ENCODE results near the gene GHRHR.

The GHRHR gene

GRCh38 chr7:30968747-30969603 lies 5.2 kb downstream of the GHRHR start:
- Histone ChIP-seq H3K4me3 (ENCODE audit: low read depth, low read length) (no peak overlapping the region), H3K27me3 (ENCODE audit: control insufficient read depth, insufficient read depth, low read length) (no peaks in the 10 kb centered on the region), H3K4me1 (ENCODE audit: control insufficient read depth, insufficient read depth, low read length) (no peaks in the 10 kb centered on the region), H3K27ac (ENCODE audit: low read depth, low read length) (no peak overlapping the region), H3K9ac (ENCODE audit: low read depth, low read length) (no peak overlapping the region), H3K9me3 (ENCODE audit: control insufficient read depth, insufficient read depth, low read length) (no peaks in the 10 kb centered on the region), H3K36me3 (ENCODE audit: control insufficient read depth, insufficient read depth, low read length) (no peaks in the 10 kb centered on the region)

DNA sequence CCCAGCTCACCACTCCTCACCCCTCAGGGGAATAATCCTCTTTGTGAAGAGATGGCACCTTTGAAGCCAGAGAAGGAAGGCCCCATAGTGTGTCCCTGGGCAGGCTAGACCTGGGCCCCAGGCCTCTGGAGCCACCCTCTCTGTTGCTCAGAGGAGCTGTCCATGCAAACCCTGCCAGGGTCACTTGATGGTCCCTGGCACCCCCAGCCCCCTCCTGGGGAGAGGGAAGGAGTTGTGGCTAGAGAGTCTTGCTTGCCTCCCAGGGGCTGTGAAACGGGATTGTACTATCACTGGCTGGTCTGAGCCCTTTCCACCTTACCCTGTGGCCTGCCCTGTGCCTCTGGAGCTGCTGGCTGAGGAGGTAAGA lies 5.8 kb downstream of the GHRHR start:
- H3K27ac ChIP-seq (ENCODE audit: low read depth, low read length) = no peak overlapping the region
- H3K9me3 ChIP-seq (ENCODE audit: control insufficient read depth, insufficient read depth, low read length) = no peaks in the 10 kb centered on the region
- no peaks in the 10 kb centered on the region for H3K36me3 ChIP-seq (ENCODE audit: control insufficient read depth, insufficient read depth, low read length)
- H3K27me3 ChIP-seq (ENCODE audit: control insufficient read depth, insufficient read depth, low read length) = no peaks in the 10 kb centered on the region
- no peaks in the 10 kb centered on the region for H3K4me1 ChIP-seq (ENCODE audit: control insufficient read depth, insufficient read depth, low read length)
- H3K9ac ChIP-seq (ENCODE audit: low read depth, low read length) = no peak overlapping the region
- no peak overlapping the region for H3K4me3 ChIP-seq (ENCODE audit: low read depth, low read length)

DNA sequence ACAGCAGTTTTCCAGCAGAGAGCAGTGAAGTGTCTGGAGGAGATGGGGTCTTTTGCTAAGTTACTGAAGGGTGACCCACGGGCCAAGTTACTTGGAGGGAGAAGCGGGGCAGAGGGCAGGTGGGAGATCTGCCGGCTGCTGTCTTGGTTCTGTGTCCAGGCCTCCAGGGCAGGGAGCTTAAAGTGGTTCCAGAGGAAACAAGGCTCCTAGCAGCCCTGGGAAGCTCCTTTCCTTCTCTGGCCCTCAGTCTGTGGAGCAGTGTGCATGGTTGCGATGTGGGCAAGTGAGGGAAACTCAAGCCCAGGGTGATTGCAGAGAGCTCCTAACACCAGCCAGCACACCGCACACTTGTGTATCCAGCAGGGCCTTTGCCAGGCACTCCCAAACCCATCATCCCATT lies 6.3 kb downstream of the GHRHR start:
- Histone ChIP-seq H3K4me1 (ENCODE audit: control insufficient read depth, insufficient read depth, low read length) (0 out of 2 replicates have a peak, but pooled peaks cover 2% of the 10 kb centered on the region), H3K27ac (ENCODE audit: low read depth, low read length) (no peak overlapping the region), H3K27me3 (ENCODE audit: control insufficient read depth, insufficient read depth, low read length) (no peaks in the 10 kb centered on the region), H3K9me3 (ENCODE audit: control insufficient read depth, insufficient read depth, low read length) (no peaks in the 10 kb centered on the region), H3K9ac (ENCODE audit: low read depth, low read length) (no peak overlapping the region), H3K36me3 (ENCODE audit: control insufficient read depth, insufficient read depth, low read length) (no peaks in the 10 kb centered on the region), H3K4me3 (ENCODE audit: low read depth, low read length) (no peak overlapping the region)

GRCh38 chr7:30970594-30971094 lies 6.9 kb downstream of the GHRHR start:
- no peak overlapping the region for H3K9ac ChIP-seq (ENCODE audit: low read depth, low read length)
- H3K4me3 ChIP-seq (ENCODE audit: low read depth, low read length) = no peak overlapping the region
- H3K27me3 ChIP-seq (ENCODE audit: control insufficient read depth, insufficient read depth, low read length) = no peaks in the 10 kb centered on the region
- 0 out of 2 replicates have a peak, but pooled peaks cover 3% of the 10 kb centered on the region for H3K4me1 ChIP-seq (ENCODE audit: control insufficient read depth, insufficient read depth, low read length)
- H3K9me3 ChIP-seq (ENCODE audit: control insufficient read depth, insufficient read depth, low read length) = no peaks in the 10 kb centered on the region
- H3K36me3 ChIP-seq (ENCODE audit: control insufficient read depth, insufficient read depth, low read length) = no peaks in the 10 kb centered on the region
- H3K27ac ChIP-seq (ENCODE audit: low read depth, low read length) = no peak overlapping the region

DNA sequence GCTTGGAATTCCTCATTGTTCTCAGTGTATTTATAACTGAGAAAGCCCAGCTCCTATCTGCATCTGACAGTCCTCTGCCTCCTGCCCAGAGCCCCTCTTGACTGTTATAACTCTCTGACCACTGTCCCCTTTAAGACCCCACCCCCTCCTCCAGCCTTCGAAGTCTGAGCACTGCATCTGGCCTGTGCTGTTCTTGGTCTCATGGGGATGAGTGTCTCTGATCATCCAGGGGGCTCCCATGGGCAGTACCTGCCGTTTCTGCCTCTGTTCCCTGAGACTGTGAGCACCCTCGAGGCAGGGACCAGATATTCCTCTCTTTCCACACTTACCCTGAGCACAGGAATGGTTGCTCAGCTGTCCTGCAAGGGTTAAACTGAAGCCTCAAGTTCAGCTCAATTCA lies 7.7 kb downstream of the GHRHR start:
- Histone ChIP-seq H3K36me3 (ENCODE audit: control insufficient read depth, insufficient read depth, low read length) (no peaks in the 10 kb centered on the region), H3K4me1 (ENCODE audit: control insufficient read depth, insufficient read depth, low read length) (0 out of 2 replicates have a peak, but pooled peaks cover 3% of the 10 kb centered on the region), H3K27ac (ENCODE audit: low read depth, low read length) (no peak overlapping the region), H3K9ac (ENCODE audit: low read depth, low read length) (no peak overlapping the region), H3K4me3 (ENCODE audit: low read depth, low read length) (no peak overlapping the region), H3K9me3 (ENCODE audit: control insufficient read depth, insufficient read depth, low read length) (no peaks in the 10 kb centered on the region), H3K27me3 (ENCODE audit: control insufficient read depth, insufficient read depth, low read length) (no peaks in the 10 kb centered on the region)

DNA sequence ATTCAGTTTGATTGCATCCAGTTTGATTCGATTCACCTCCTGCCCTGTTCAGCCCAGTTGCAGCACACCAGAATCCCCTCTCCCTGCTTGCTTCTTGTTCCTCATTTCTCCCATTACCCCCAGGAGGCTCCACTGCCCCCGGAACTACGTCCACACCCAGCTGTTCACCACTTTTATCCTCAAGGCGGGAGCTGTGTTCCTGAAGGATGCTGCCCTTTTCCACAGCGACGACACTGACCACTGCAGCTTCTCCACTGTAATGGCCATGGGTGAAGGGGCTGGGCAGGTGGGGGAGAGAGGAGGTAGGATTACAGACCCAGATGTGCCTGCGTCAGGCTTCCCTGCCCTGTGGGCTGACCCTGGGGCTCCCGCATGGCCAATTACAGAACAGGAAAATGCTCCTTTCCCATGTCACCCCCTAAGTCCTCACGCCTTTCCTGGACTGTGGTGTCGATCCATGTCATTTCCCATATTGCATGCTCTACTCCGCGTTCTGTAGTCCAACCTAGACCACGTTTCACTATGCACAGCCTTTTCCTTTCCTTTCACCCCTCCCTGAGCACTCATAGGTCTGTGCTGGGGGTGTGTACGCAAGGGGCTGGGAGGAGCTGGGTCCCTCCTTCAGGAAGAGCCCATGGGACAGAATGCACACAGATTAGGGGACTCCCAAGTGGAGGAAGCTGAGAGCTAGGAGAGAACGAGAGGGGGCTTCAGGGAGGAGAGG lies 8.2 kb downstream of the GHRHR start:
- Histone ChIP-seq H3K27me3 (ENCODE audit: control insufficient read depth, insufficient read depth, low read length) (no peaks in the 10 kb centered on the region), H3K27ac (ENCODE audit: low read depth, low read length) (no peak overlapping the region), H3K9me3 (ENCODE audit: control insufficient read depth, insufficient read depth, low read length) (no peaks in the 10 kb centered on the region), H3K4me1 (ENCODE audit: control insufficient read depth, insufficient read depth, low read length) (0 out of 2 replicates have a peak, but pooled peaks cover 3% of the 10 kb centered on the region), H3K4me3 (ENCODE audit: low read depth, low read length) (no peak overlapping the region), H3K9ac (ENCODE audit: low read depth, low read length) (no peak overlapping the region), H3K36me3 (ENCODE audit: control insufficient read depth, insufficient read depth, low read length) (no peaks in the 10 kb centered on the region)

DNA sequence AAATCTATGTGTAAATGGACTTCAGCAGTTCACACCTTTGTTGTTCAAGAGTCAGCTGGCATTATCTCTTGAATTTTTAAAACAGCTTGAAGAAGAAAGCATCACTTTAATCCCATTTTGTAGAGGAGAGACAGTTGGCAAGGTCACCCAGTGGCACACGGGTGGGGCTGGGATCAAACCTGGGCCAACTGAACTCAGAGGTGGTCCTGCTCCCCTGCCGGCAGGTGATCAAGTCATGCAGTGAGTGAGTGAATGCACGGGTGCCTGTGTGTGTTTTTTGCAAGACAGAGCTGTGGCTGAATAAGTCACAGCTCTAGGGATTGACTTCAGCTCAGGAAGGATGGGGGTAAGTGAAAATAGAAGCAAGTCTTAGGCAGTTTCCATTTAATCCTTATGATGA lies 9.5 kb downstream of the GHRHR start:
- Histone ChIP-seq H3K27me3 (ENCODE audit: control insufficient read depth, insufficient read depth, low read length) (no peaks in the 10 kb centered on the region; the same call in 1 of the 2 replicates), H3K9me3 (ENCODE audit: control insufficient read depth, insufficient read depth, low read length) (no peaks in the 10 kb centered on the region), H3K9ac (ENCODE audit: low read depth, low read length) (no peak overlapping the region), H3K4me3 (ENCODE audit: low read depth, low read length) (no peak overlapping the region), H3K4me1 (ENCODE audit: control insufficient read depth, insufficient read depth, low read length) (0 out of 2 replicates have a peak, but pooled peaks cover 3% of the 10 kb centered on the region), H3K27ac (ENCODE audit: low read depth, low read length) (no peak overlapping the region), H3K36me3 (ENCODE audit: control insufficient read depth, insufficient read depth, low read length) (no peaks in the 10 kb centered on the region)

- Histone ChIP-seq H3K9ac (ENCODE audit: low read depth, low read length) (no peak overlapping the region), H3K27me3 (ENCODE audit: control insufficient read depth, insufficient read depth, low read length) (no peaks in the 10 kb centered on the region; the same call in 1 of the 2 replicates), H3K4me3 (ENCODE audit: low read depth, low read length) (no peak overlapping the region), H3K4me1 (ENCODE audit: control insufficient read depth, insufficient read depth, low read length) (0 out of 2 replicates have a peak, but pooled peaks cover 3% of the 10 kb centered on the region), H3K36me3 (ENCODE audit: control insufficient read depth, insufficient read depth, low read length) (no peaks in the 10 kb centered on the region), H3K27ac (ENCODE audit: low read depth, low read length) (no peak overlapping the region), H3K9me3 (ENCODE audit: control insufficient read depth, insufficient read depth, low read length) (no peaks in the 10 kb centered on the region)
These were observed 10.2 kb downstream of the GHRHR start for GRCh38 chr7:30973791-30974604.

DNA sequence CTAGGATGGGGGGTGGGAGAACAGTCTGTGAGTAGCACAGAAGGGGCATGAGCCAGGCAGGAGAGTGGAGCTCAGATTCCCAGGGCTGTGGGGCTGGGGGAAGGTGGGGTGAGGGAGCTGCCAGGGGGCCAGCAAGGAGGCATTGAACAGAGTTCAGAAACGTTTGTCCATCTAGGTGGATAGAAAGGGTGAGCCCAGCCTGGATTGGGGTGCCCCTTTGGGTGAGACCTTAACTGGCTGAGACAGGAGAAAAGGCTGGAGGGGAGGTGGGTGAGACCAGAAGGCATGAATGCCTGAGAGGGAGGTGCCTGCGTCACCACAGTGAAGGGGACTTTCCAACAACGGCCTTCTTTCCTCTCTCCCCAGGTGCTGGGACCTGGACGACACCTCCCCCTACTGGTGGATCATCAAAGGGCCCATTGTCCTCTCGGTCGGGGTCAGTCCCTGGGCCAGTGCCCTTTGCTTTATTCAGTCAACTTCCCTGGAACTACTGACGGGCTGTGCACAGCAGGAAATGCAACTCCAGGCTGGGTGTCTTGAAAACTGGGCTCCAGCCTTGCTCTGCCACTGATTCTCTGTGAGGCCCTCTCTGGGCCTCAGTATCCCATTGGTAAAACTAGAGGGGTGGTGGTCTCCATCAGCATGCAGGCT lies 11.0 kb downstream of the GHRHR start:
- H3K27ac ChIP-seq (ENCODE audit: low read depth, low read length) = no peak overlapping the region
- no peaks in the 10 kb centered on the region; the same call in 1 of the 2 replicates for H3K27me3 ChIP-seq (ENCODE audit: control insufficient read depth, insufficient read depth, low read length)
- no peak overlapping the region for H3K9ac ChIP-seq (ENCODE audit: low read depth, low read length)
- no peak overlapping the region for H3K4me3 ChIP-seq (ENCODE audit: low read depth, low read length)
- H3K4me1 ChIP-seq (ENCODE audit: control insufficient read depth, insufficient read depth, low read length) = 0 out of 2 replicates have a peak, but pooled peaks cover 3% of the 10 kb centered on the region
- no peaks in the 10 kb centered on the region for H3K36me3 ChIP-seq (ENCODE audit: control insufficient read depth, insufficient read depth, low read length)
- H3K9me3 ChIP-seq (ENCODE audit: control insufficient read depth, insufficient read depth, low read length) = no peaks in the 10 kb centered on the region

- H3K9me3 ChIP-seq (ENCODE audit: control insufficient read depth, insufficient read depth, low read length) = no peaks in the 10 kb centered on the region
- no peak overlapping the region for H3K4me3 ChIP-seq (ENCODE audit: low read depth, low read length)
- no peak overlapping the region for H3K9ac ChIP-seq (ENCODE audit: low read depth, low read length)
- H3K27ac ChIP-seq (ENCODE audit: low read depth, low read length) = no peak overlapping the region
- H3K36me3 ChIP-seq (ENCODE audit: control insufficient read depth, insufficient read depth, low read length) = no peaks in the 10 kb centered on the region
- 0 out of 2 replicates have a peak, but pooled peaks cover 3% of the 10 kb centered on the region for H3K4me1 ChIP-seq (ENCODE audit: control insufficient read depth, insufficient read depth, low read length)
- H3K27me3 ChIP-seq (ENCODE audit: control insufficient read depth, insufficient read depth, low read length) = no peaks in the 10 kb centered on the region; the same call in 1 of the 2 replicates
These were observed 11.6 kb downstream of the GHRHR start for GRCh38 chr7:30975256-30975899.

All from HUES48 (cell line).